Measurements from ENCODE around the gene FAM98C. TPM values are rescaled to one million over a fixed set of nuclear protein-coding genes. Genes with fewer than 3 reads are reported as not detected.

FAM98C gene
- total and polyA plus RNA-seq, 10 donors, result 18.0 to 27.4 (median 25.2) TPM

DNA sequence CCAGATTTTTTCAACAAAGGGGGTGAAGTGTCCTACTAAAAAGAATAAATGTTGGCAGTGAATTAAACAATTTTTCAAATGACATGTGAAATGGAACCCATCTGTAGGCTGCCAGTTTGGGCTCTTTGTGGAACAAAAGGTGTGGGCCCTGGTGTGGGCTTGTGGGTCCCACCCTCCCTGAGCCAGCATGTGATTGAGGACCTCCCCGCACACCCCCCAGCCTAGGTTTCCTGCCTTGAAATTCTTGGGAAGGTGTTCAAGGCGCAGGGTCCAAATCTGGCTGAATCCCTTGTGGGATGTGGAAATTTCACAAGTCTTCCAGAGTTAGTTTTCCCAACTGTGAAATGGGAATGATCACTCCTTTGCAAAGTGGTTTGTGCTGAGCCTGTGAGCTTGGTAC is 19.1 kb upstream of the FAM98C start:
- Histone ChIP-seq H3K9me3 (no peaks in the 10 kb centered on the region), H3K27ac (no peak overlapping the region), H3K36me3 (peaks cover 6 to 77% (median 61%) of the 10 kb centered on the region in 6 donors), H3K4me1 (peaks cover 26 to 42% (median 32%) of the 10 kb centered on the region in 6 donors), H3K27me3 (replicated peaks in 1 of 7) (peaks cover 0 to 58% (median 38%) of the 10 kb centered on the region in 7 donors), H3K4me3 (no peak overlapping the region)
- no peak for DNase-seq
- TF ChIP-seq POLR2AphosphoS5 (IDR thresholded peaks at IDR 0.05) (no peak), POLR2A (IDR thresholded peaks at IDR 0.05) (no peak)
- TF ChIP-seq, protein P1, sequence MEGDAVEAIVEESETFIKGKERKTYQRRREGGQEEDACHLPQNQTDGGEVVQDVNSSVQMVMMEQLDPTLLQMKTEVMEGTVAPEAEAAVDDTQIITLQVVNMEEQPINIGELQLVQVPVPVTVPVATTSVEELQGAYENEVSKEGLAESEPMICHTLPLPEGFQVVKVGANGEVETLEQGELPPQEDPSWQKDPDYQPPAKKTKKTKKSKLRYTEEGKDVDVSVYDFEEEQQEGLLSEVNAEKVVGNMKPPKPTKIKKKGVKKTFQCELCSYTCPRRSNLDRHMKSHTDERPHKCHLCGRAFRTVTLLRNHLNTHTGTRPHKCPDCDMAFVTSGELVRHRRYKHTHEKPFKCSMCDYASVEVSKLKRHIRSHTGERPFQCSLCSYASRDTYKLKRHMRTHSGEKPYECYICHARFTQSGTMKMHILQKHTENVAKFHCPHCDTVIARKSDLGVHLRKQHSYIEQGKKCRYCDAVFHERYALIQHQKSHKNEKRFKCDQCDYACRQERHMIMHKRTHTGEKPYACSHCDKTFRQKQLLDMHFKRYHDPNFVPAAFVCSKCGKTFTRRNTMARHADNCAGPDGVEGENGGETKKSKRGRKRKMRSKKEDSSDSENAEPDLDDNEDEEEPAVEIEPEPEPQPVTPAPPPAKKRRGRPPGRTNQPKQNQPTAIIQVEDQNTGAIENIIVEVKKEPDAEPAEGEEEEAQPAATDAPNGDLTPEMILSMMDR (IDR thresholded peaks at IDR 0.05 in 8 of 11, conservative IDR thresholded peaks at IDR 0.05 in 3 of 11), result no peak
- 94 to 100% (median 96%) methylated on average over 2 of the region's 2 CpGs for WGBS, 5 donors
- intact Hi-C loops (cut with DNase I; ENCODE audit: low total_unique reads), result no loop called here

DNA sequence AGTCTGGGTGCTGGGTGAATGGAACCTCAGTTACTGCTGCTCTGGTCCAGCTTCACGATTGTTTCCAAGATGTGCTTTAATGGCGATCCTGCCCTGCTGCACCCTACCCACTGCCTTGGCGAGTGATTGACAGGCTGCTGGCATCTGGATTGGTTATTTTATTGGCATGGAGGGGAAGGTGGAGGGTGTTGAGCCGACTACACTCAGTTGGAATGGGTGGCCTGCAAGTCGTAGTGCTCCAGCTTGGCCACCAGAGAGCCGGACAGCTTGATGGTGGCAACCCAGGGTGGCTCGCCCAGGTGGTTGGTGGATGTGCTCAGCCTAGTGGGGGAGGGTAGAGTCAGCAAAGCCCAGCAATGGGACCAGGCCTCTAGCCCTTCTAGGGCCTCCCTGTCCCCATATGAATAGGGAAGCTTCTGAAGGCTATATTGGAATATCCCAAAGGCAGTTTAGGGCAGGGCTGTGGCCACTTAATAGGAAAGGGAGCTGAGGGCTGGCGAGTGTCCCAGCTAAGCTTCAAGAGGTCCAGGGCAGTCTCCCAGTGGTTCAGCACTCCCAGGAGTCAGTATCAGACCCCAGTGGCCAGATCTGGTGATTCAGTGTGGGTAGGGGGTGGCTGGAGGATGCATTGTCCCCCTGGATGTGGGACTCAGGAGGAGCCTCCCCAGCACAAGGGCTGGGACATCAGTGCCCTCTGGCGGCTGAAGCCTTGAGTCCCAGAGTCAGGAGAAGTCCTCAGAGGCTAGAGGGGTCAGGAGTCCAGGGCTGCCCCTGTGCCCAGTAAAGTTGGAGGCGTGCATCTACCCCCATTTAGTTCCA is 18.5 kb upstream of the FAM98C start:
- 81 to 92% (median 88%) methylated on average over 5 to 10 of the region's 10 CpGs for WGBS, 5 donors
- Histone ChIP-seq H3K27me3 (replicated peaks in 1 of 7) (peaks cover 0 to 64% (median 44%) of the 10 kb centered on the region in 7 donors), H3K27ac (no peak overlapping the region), H3K36me3 (peaks cover 6 to 70% (median 55%) of the 10 kb centered on the region in 6 donors), H3K4me1 (peaks cover 30 to 49% (median 39%) of the 10 kb centered on the region in 6 donors), H3K9me3 (no peaks in the 10 kb centered on the region), H3K4me3 (no peak overlapping the region)
- DNase-seq, result no peak
- intact Hi-C loops (cut with DNase I; ENCODE audit: low total_unique reads), result no loop called here
- TF ChIP-seq, protein P1 (IDR thresholded peaks at IDR 0.05 in 8 of 11, conservative IDR thresholded peaks at IDR 0.05 in 3 of 11), result no peak

DNA sequence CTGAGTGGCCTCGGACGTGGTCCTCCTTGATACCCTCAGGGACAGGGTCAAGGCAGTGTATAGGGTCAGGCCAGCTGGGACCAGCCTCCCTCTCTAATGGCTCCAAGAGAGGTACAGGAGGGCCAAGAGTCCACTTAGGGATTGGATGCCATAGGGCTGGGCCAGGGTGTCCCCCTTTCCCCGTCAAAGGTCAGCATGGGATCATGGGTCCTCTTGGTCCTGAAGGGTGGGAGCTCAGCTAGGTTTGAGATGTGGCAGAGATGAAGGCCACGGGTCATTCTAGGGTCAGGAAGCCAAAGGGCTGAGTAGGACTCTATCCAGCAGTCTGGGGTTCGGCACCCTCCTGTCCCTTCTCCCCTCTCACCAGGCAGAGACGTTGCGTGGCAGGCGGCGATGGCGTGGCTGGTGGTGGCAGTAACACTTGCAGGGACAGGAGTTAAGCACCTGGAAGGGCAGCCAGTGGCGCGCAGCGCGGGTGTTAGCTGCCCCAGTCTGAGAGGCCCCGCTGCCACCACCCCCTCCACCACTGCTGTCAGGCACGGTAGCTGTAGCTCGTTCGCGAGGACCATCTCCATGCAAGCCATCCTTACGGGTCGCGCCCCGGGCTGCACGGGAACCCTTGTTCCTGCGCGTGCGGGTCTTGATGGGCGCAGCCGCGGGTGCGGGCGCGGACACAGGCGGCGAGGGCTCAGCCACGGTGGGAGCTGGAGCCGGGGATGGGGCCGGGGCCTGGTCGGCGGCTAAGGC is 17.7 kb upstream of the FAM98C start:
- TF ChIP-seq POLR2A (IDR thresholded peaks at IDR 0.05) (no peak), POLR2AphosphoS5 (IDR thresholded peaks at IDR 0.05) (peak in 2 of 3 donors; percentile 11 to 46)
- TF ChIP-seq, protein P1 (IDR thresholded peaks at IDR 0.05 in 8 of 11, conservative IDR thresholded peaks at IDR 0.05 in 3 of 11), result no peak
- intact Hi-C loops (cut with DNase I; ENCODE audit: low total_unique reads), result no loop called here
- DNase-seq, result no peak
- H3K4me3 ChIP-seq, result peak overlapping the region in 1 of 8 donors; percentile 73
- no peak overlapping the region for H3K27ac ChIP-seq
- H3K36me3 ChIP-seq, result peaks cover 3 to 62% (median 46%) of the 10 kb centered on the region in 6 donors
- no peaks in the 10 kb centered on the region for H3K9me3 ChIP-seq
- peaks cover 30 to 52% (median 42%) of the 10 kb centered on the region in 6 donors for H3K4me1 ChIP-seq
- H3K27me3 ChIP-seq (replicated peaks in 1 of 7), result peaks cover 0 to 72% (median 48%) of the 10 kb centered on the region in 7 donors
- WGBS, 5 donors, result 78 to 88% (median 87%) methylated on average over 31 to 40 of the region's 40 CpGs

Measured in spleen (tissue), 11 donors.